Breast epithelium (tissue), 3 donors: ENCODE results near the gene CEACAM6.

Experiments used
- POLR2AphosphoS5 ChIP-seq, 3 donors: sonication (generic); formaldehyde crosslinking; IDR thresholded peaks; one replicate each; pipeline ENCODE4 v1.6.1; 2017; ENCODE audit warnings: antibody characterized with exemption in 3 of 3
- TF ChIP-seq, protein P1 (sequence below), 3 donors: fragments of 450-650 bp; IDR thresholded peaks; one replicate each; pipeline ENCODE4 v1.5.1; 2016 to 2017; ENCODE audit warnings: antibody characterized with exemption in 3 of 3, mild to moderate bottlenecking in 3 of 3, moderate library complexity in 3 of 3

- no peak for TF ChIP-seq POLR2AphosphoS5 (IDR thresholded peaks at IDR 0.05)
- TF ChIP-seq, protein P1, sequence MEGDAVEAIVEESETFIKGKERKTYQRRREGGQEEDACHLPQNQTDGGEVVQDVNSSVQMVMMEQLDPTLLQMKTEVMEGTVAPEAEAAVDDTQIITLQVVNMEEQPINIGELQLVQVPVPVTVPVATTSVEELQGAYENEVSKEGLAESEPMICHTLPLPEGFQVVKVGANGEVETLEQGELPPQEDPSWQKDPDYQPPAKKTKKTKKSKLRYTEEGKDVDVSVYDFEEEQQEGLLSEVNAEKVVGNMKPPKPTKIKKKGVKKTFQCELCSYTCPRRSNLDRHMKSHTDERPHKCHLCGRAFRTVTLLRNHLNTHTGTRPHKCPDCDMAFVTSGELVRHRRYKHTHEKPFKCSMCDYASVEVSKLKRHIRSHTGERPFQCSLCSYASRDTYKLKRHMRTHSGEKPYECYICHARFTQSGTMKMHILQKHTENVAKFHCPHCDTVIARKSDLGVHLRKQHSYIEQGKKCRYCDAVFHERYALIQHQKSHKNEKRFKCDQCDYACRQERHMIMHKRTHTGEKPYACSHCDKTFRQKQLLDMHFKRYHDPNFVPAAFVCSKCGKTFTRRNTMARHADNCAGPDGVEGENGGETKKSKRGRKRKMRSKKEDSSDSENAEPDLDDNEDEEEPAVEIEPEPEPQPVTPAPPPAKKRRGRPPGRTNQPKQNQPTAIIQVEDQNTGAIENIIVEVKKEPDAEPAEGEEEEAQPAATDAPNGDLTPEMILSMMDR (IDR thresholded peaks at IDR 0.05), result no peak
These were observed 47.4 kb upstream of the CEACAM6 start for GRCh38 chr19:41707871-41708371.
